ENCODE measurements around the gene NOL4L.

NOL4L gene

DNA sequence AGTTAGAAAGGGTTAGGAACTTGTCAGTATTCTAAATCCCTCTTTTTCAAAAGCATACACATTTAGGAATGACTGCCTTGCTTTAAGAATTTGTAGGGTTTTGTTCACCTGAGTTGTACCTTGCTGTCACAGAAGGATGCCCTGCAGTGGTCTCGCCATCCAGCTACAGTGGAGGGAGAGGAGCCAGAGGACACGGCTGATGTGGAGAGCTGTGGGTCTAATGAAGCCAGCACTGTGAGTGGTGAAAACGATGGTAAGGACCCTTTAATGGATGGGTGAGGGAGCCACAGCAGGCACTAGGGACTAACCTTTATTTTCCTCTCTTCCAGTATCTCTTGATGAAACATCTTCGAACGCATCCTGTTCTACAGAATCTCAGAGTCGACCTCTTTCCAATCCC, 157.1 kb downstream of the NOL4L start:
- DNase-seq (ENCODE audit: low read depth in 1 of 2, low spot score in 1 of 2) = no peak
- H3K4me3 ChIP-seq (replicated peaks; ENCODE audit: insufficient read depth, low read length) = no peak overlapping the region
- TF ChIP-seq POLR2AphosphoS5 (IDR thresholded peaks at IDR 0.05; ENCODE audit: low read depth) (no peak), GABPA (IDR thresholded peaks at IDR 0.05; ENCODE audit: low read depth) (no peak), SPI1 (IDR thresholded peaks at IDR 0.05; ENCODE audit: borderline replicate concordance, low read depth) (no peak)
- TF ChIP-seq, protein P1, sequence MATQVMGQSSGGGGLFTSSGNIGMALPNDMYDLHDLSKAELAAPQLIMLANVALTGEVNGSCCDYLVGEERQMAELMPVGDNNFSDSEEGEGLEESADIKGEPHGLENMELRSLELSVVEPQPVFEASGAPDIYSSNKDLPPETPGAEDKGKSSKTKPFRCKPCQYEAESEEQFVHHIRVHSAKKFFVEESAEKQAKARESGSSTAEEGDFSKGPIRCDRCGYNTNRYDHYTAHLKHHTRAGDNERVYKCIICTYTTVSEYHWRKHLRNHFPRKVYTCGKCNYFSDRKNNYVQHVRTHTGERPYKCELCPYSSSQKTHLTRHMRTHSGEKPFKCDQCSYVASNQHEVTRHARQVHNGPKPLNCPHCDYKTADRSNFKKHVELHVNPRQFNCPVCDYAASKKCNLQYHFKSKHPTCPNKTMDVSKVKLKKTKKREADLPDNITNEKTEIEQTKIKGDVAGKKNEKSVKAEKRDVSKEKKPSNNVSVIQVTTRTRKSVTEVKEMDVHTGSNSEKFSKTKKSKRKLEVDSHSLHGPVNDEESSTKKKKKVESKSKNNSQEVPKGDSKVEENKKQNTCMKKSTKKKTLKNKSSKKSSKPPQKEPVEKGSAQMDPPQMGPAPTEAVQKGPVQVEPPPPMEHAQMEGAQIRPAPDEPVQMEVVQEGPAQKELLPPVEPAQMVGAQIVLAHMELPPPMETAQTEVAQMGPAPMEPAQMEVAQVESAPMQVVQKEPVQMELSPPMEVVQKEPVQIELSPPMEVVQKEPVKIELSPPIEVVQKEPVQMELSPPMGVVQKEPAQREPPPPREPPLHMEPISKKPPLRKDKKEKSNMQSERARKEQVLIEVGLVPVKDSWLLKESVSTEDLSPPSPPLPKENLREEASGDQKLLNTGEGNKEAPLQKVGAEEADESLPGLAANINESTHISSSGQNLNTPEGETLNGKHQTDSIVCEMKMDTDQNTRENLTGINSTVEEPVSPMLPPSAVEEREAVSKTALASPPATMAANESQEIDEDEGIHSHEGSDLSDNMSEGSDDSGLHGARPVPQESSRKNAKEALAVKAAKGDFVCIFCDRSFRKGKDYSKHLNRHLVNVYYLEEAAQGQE (IDR thresholded peaks at IDR 0.05; ENCODE audit: insufficient replicate concordance, low read depth) = no peak
- TF ChIP-seq, protein P2, sequence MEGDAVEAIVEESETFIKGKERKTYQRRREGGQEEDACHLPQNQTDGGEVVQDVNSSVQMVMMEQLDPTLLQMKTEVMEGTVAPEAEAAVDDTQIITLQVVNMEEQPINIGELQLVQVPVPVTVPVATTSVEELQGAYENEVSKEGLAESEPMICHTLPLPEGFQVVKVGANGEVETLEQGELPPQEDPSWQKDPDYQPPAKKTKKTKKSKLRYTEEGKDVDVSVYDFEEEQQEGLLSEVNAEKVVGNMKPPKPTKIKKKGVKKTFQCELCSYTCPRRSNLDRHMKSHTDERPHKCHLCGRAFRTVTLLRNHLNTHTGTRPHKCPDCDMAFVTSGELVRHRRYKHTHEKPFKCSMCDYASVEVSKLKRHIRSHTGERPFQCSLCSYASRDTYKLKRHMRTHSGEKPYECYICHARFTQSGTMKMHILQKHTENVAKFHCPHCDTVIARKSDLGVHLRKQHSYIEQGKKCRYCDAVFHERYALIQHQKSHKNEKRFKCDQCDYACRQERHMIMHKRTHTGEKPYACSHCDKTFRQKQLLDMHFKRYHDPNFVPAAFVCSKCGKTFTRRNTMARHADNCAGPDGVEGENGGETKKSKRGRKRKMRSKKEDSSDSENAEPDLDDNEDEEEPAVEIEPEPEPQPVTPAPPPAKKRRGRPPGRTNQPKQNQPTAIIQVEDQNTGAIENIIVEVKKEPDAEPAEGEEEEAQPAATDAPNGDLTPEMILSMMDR (IDR thresholded peaks at IDR 0.05; ENCODE audit: insufficient read depth, low read length) = no peak
- no peaks in the 10 kb centered on the region for H3K27me3 ChIP-seq (ENCODE audit: insufficient read depth, poor library complexity, severe bottlenecking)
- H3K27ac ChIP-seq (replicated peaks) = no peak overlapping the region

DNA sequence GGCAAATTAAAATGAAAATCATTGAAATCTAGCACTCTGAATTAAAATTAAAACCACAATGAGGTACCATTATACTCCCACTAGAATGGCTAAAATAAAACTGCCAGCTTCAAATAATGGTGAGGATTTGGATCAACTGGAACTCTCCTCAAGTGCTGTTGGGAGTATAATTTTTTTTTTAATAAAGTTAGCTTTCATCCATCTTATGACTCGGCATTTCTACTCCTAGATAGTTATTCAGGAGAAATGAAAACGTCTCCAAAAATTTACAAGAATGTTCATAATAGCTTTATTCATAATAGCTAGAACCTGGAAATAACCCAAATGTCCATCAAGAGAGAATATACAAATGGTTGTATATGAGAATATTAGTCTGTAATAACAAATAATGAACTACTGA, 163.8 kb downstream of the NOL4L start:
- TF ChIP-seq POLR2AphosphoS5 (IDR thresholded peaks at IDR 0.05; ENCODE audit: low read depth) = no peak
- TF ChIP-seq, protein P1 (IDR thresholded peaks at IDR 0.05; ENCODE audit: insufficient replicate concordance, low read depth) = no peak
- TF ChIP-seq, protein P2 (IDR thresholded peaks at IDR 0.05; ENCODE audit: insufficient read depth, low read length) = no peak
- no peak for TF ChIP-seq SPI1 (IDR thresholded peaks at IDR 0.05; ENCODE audit: borderline replicate concordance, low read depth)
- TF ChIP-seq GABPA (IDR thresholded peaks at IDR 0.05; ENCODE audit: low read depth) = no peak
- no peak for DNase-seq (ENCODE audit: low read depth in 1 of 2, low spot score in 1 of 2)
- no peak overlapping the region for H3K4me3 ChIP-seq (replicated peaks; ENCODE audit: insufficient read depth, low read length)
- no peak overlapping the region for H3K27ac ChIP-seq (replicated peaks)
- H3K27me3 ChIP-seq (ENCODE audit: insufficient read depth, poor library complexity, severe bottlenecking) = no peaks in the 10 kb centered on the region

DNA sequence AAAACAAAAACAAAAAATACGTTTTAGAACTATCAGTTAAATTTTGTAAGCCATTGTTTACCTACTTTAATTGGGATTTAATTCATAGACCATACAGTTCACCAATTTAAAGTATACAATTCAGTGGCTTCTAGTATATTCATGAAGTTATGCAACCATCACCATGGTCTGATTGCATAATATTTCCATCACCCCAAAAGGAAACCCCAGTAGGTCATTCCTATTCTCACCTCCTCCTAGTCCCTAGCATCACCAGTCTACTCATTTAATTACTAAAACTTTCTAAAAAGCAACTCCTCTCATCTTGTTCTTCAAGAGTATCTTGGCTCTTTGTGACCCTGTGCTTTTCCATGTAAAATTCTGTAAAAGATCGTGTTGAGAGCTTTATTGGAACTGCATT, 166.8 kb downstream of the NOL4L start:
- H3K4me3 ChIP-seq (replicated peaks; ENCODE audit: insufficient read depth, low read length) = no peak overlapping the region
- TF ChIP-seq, protein P1 (IDR thresholded peaks at IDR 0.05; ENCODE audit: insufficient replicate concordance, low read depth) = no peak
- no peak for TF ChIP-seq GABPA (IDR thresholded peaks at IDR 0.05; ENCODE audit: low read depth)
- no peak for TF ChIP-seq POLR2AphosphoS5 (IDR thresholded peaks at IDR 0.05; ENCODE audit: low read depth)
- TF ChIP-seq, protein P2 (IDR thresholded peaks at IDR 0.05; ENCODE audit: insufficient read depth, low read length) = no peak
- no peak for TF ChIP-seq SPI1 (IDR thresholded peaks at IDR 0.05; ENCODE audit: borderline replicate concordance, low read depth)
- H3K27ac ChIP-seq (replicated peaks) = no peak overlapping the region
- no peaks in the 10 kb centered on the region for H3K27me3 ChIP-seq (ENCODE audit: insufficient read depth, poor library complexity, severe bottlenecking)
- peak in 1 of 2 experiments; percentile 39 for DNase-seq (ENCODE audit: low read depth in 1 of 2, low spot score in 1 of 2)

Data from HL-60 (cell line).